ENCODE results near the gene TRIP4.
"Not testable (repeated sequence)": the region's sequence is repeated elsewhere in the genome, so short reads cannot be mapped to it uniquely, and the experiment has no call there.

TRIP4 gene

GRCh38 chr15:64480891-64481290, 93.3 kb downstream of the TRIP4 start:
- TF ChIP-seq, protein P1, sequence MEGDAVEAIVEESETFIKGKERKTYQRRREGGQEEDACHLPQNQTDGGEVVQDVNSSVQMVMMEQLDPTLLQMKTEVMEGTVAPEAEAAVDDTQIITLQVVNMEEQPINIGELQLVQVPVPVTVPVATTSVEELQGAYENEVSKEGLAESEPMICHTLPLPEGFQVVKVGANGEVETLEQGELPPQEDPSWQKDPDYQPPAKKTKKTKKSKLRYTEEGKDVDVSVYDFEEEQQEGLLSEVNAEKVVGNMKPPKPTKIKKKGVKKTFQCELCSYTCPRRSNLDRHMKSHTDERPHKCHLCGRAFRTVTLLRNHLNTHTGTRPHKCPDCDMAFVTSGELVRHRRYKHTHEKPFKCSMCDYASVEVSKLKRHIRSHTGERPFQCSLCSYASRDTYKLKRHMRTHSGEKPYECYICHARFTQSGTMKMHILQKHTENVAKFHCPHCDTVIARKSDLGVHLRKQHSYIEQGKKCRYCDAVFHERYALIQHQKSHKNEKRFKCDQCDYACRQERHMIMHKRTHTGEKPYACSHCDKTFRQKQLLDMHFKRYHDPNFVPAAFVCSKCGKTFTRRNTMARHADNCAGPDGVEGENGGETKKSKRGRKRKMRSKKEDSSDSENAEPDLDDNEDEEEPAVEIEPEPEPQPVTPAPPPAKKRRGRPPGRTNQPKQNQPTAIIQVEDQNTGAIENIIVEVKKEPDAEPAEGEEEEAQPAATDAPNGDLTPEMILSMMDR (IDR thresholded peaks at IDR 0.05; ENCODE audit: insufficient read depth, low read depth, low read length, missing control alignments), result no peak
- no peak overlapping the region for H3K4me3 ChIP-seq (ENCODE audit: low read length)

GRCh38 chr15:64483749-64484148, 96.1 kb downstream of the TRIP4 start:
- DNase-seq (ENCODE audit: low read depth), result no peak
- TF ChIP-seq, protein P1 (IDR thresholded peaks at IDR 0.05; ENCODE audit: insufficient read depth, low read depth, low read length, missing control alignments), result no peak

More at GRCh38 chr15:64480891-64481290, 93.3 kb downstream of the TRIP4 start:
- DNase-seq (ENCODE audit: low read depth), result no peak

GRCh38 chr15:64485796-64486195, 98.2 kb downstream of the TRIP4 start:
- no peak for DNase-seq (ENCODE audit: low read depth)
- TF ChIP-seq, protein P1 (IDR thresholded peaks at IDR 0.05; ENCODE audit: insufficient read depth, low read depth, low read length, missing control alignments), result no peak
- H3K4me3 ChIP-seq (ENCODE audit: low read length), result no peak overlapping the region

More at GRCh38 chr15:64483749-64484148, 96.1 kb downstream of the TRIP4 start:
- no peak overlapping the region for H3K4me3 ChIP-seq (ENCODE audit: low read length)

GRCh38 chr15:64490598-64491259, 103.1 kb downstream of the TRIP4 start:
- TF ChIP-seq, protein P1 (IDR thresholded peaks at IDR 0.05; ENCODE audit: insufficient read depth, low read depth, low read length, missing control alignments), result no peak
- no peak for DNase-seq (ENCODE audit: low read depth)

GRCh38 chr15:64493641-64494040, 106.0 kb downstream of the TRIP4 start:
- no peak for DNase-seq (ENCODE audit: low read depth)
- TF ChIP-seq, protein P1 (IDR thresholded peaks at IDR 0.05; ENCODE audit: insufficient read depth, low read depth, low read length, missing control alignments), result no peak
- H3K4me3 ChIP-seq (ENCODE audit: low read length), result no peak overlapping the region

More at GRCh38 chr15:64490598-64491259, 103.1 kb downstream of the TRIP4 start:
- no peak overlapping the region for H3K4me3 ChIP-seq (ENCODE audit: low read length)

GRCh38 chr15:64495968-64496367, 108.3 kb downstream of the TRIP4 start:
- DNase-seq (ENCODE audit: low read depth); H3K4me3 ChIP-seq (ENCODE audit: low read length): not testable (repeated sequence)

DNA sequence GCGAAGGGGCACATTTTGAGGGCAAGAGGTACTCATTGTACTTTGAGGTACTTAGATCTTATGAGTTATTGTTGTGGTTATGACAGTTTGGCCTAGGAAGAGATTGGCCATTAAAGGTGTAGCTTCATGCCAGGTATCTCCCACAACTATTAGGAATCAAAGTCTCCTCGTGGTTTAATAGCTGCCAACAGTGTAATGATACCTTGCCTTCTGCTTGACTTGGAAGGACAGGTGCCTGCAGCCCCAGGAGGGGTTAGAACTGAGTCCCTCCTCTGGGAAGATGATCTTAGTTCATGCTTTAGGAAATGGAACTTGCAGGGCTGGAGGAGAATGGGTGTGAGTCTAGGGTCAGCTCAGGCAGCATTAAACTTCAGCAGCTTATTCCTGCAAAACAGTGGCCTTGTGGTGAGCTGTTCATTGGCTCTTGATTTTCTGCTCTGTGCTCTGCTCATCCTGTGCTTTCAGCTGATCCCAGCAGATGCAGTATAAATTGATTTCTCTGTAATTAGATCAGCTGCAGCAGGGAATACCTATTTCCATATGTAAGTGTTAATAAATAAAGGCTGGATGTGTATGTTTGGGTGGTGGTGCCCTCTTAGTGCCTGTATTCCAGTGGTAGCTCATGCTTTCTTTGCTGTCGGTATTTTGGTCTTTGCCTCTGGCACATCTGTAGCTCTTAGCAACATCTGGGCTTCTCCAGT, 113.2 kb downstream of the TRIP4 start:
- DNase-seq (ENCODE audit: low read depth), result no peak
- TF ChIP-seq, protein P1 (IDR thresholded peaks at IDR 0.05; ENCODE audit: insufficient read depth, low read depth, low read length, missing control alignments), result no peak
- H3K4me3 ChIP-seq (ENCODE audit: low read length), result no peak overlapping the region

Data from epithelial cell of esophagus (primary cell).